ENCODE results near the gene MTFP1.
"Not testable (repeated sequence)": the region's sequence is repeated elsewhere in the genome, so short reads cannot be mapped to it uniquely, and the experiment has no call there.

MTFP1 gene

DNA sequence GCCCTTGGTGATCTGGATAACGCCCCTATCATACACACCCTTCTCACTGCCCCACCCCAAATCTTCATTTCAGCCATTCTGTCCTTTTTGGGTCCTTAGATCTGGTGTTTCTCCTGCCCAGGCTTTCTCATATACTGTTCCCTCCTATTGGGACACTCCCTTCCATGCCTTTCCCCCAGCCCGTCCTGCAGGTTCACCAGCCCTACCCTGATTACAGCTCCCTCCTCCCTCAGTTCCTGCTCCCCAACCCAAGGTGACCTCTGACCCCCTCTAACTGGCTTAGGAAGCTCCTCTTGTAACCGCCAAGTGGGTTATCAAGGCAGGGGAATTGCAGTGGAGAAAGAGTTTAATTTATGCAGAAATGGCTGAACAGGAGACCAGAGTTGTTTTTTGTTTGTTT is 13.0 kb downstream of the MTFP1 start:
- no peak overlapping the region for H3K4me3 ChIP-seq (ENCODE audit: extremely low read depth, insufficient read depth, low read length, poor library complexity, severe bottlenecking)
- 75 to 92% methylated on average over 2 to 3 of the region's 3 CpGs for WGBS, 2 experiments (ENCODE audit: insufficient coverage in 2 of 2)
- H3K36me3 ChIP-seq (ENCODE audit: control insufficient read depth, insufficient read depth, low read length): no peaks in the 10 kb centered on the region

DNA sequence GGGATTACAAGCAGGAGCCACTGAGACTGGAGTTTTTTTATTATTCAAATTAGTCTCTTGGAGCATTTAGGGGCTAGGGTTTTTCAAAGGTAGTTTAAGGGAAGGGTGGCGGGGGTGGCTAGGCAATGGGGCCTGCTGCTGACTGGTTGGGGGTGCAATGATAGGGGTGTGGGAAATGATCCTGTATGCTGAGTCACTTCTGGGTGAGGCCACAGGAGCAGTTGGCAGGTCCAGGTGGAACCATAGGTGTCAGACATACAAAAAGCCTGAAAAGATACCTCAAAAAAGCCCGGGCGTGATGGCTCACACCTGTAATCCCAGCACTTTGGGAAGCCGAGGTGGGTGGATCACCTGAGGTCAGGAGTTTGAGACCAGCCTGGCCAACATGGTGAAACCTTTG is 13.7 kb downstream of the MTFP1 start:
- H3K9me3 ChIP-seq (ENCODE audit: control insufficient read depth, low read length): no peaks in the 10 kb centered on the region
- no peak overlapping the region for H3K27ac ChIP-seq (ENCODE audit: low read depth, low read length, severe bottlenecking)
- WGBS, 2 experiments (ENCODE audit: insufficient coverage in 2 of 2): 92 to 100% methylated on average over 4 of the region's 4 CpGs
- no peaks in the 10 kb centered on the region for H3K4me1 ChIP-seq (ENCODE audit: control insufficient read depth, insufficient read depth, low read length, poor library complexity, severe bottlenecking)
- H3K36me3 ChIP-seq (ENCODE audit: control insufficient read depth, insufficient read depth, low read length): no peaks in the 10 kb centered on the region
- no peak overlapping the region for H3K4me3 ChIP-seq (ENCODE audit: extremely low read depth, insufficient read depth, low read length, poor library complexity, severe bottlenecking)

More for the DNA sequence above, 13.0 kb downstream of the MTFP1 start:
- Histone ChIP-seq H3K4me1 (ENCODE audit: control insufficient read depth, insufficient read depth, low read length, poor library complexity, severe bottlenecking) (no peaks in the 10 kb centered on the region), H3K9me3 (ENCODE audit: control insufficient read depth, low read length) (no peaks in the 10 kb centered on the region), H3K27ac (ENCODE audit: low read depth, low read length, severe bottlenecking) (no peak overlapping the region)

DNA sequence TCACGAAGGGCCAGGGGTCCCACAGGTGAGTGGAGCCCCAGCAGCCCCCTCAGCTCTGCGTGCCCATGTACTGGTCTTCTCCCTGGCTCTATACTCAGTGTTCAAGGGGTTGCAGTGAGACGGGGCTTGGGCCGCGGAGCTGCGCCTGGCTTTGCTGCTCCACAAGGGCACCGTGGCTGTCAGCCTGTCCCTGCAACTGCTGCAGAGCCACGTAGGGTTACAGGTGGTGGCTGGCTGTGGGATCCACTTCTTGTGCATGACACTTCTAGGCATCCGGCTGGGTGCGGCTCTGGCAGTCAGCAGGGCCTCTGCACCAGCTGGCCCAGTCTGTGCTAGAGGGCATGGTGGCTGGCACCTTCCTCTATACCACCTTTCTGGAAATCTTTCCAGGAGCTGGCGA is 14.3 kb downstream of the MTFP1 start:
- Histone ChIP-seq H3K9me3 (ENCODE audit: control insufficient read depth, low read length) (no peaks in the 10 kb centered on the region), H3K4me1 (ENCODE audit: control insufficient read depth, insufficient read depth, low read length, poor library complexity, severe bottlenecking) (no peaks in the 10 kb centered on the region), H3K36me3 (ENCODE audit: control insufficient read depth, insufficient read depth, low read length) (no peaks in the 10 kb centered on the region), H3K4me3 (ENCODE audit: extremely low read depth, insufficient read depth, low read length, poor library complexity, severe bottlenecking) (no peak overlapping the region), H3K27ac (ENCODE audit: low read depth, low read length, severe bottlenecking) (no peak overlapping the region)
- WGBS, 2 experiments (ENCODE audit: insufficient coverage in 2 of 2): 89 to 94% methylated on average over 10 of the region's 11 CpGs

DNA sequence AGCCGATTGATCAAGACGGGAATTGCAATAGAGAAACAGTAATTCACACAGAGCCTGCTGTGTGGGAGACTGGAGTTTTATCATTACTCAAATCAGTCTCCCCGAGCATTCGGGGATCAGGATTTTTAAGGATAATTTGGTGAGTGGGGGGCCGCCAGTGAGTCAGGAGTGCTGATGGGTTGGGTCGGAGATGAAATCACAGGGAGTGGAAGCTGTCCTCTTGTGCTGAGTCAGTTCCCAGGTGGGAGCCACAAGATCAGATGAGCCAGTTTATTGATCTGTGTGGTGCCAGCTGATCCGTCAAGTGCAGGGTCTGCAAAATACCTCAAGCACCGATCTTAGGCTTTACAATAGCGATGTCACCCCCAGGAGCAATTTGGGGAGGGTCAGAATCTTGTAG is 15.5 kb downstream of the MTFP1 start:
- WGBS, 2 experiments (ENCODE audit: insufficient coverage in 2 of 2): 91 to 94% methylated on average over 5 to 7 of the region's 9 CpGs
- H3K4me3 ChIP-seq (ENCODE audit: extremely low read depth, insufficient read depth, low read length, poor library complexity, severe bottlenecking): no peak overlapping the region

DNA sequence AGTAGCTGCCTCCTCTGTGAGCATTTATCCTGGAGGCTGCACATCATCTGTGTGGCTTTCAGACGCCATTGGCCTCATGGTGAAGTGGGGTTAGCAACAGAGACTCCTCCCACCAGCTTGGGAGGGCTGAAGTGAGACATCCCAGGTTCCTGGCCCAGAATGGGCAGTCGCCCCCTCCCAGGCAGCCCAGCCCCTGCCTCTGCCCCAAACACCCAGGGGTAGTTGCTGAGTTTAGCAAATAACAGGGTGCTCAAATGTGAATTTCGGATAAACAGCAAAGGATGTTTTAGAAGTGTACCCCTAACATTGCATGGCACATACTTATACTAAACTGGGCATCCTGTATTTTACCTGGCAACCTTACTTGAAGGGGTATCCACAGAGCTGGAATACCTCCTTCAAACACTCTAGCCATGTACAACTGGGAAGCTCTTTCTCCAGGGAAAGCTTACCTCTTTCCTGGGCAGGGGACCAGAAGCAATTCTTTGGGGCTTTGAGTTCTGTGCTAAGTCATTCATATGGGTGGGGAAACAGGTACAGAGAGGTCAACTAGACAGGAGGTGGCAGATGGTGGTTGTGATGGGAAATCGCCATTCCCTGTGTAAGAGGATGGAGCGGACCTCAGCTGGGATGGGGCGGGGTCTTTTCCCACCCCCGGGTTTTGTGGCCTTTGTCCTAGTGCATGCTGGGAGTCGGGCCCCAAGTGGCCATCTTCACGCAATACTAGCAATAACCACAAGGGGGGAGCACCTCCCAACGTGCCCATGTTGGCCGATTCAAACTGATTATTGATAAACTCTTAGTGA is 19.3 kb downstream of the MTFP1 start:
- no peaks in the 10 kb centered on the region for H3K36me3 ChIP-seq (ENCODE audit: control insufficient read depth, insufficient read depth, low read length)
- 24 to 55% methylated on average over 3 to 8 of the region's 11 CpGs for WGBS, 2 experiments (ENCODE audit: insufficient coverage in 2 of 2)
- H3K9me3 ChIP-seq (ENCODE audit: control insufficient read depth, low read length): no peaks in the 10 kb centered on the region
- H3K4me1 ChIP-seq (ENCODE audit: control insufficient read depth, insufficient read depth, low read length, poor library complexity, severe bottlenecking): no peaks in the 10 kb centered on the region
- no peak overlapping the region for H3K4me3 ChIP-seq (ENCODE audit: extremely low read depth, insufficient read depth, low read length, poor library complexity, severe bottlenecking)
- H3K27ac ChIP-seq (ENCODE audit: low read depth, low read length, severe bottlenecking): no peak overlapping the region

More for the DNA sequence above, 15.5 kb downstream of the MTFP1 start:
- H3K9me3 ChIP-seq (ENCODE audit: control insufficient read depth, low read length): no peaks in the 10 kb centered on the region
- H3K36me3 ChIP-seq (ENCODE audit: control insufficient read depth, insufficient read depth, low read length): no peaks in the 10 kb centered on the region
- H3K4me1 ChIP-seq (ENCODE audit: control insufficient read depth, insufficient read depth, low read length, poor library complexity, severe bottlenecking): no peaks in the 10 kb centered on the region
- no peak overlapping the region for H3K27ac ChIP-seq (ENCODE audit: low read depth, low read length, severe bottlenecking)

DNA sequence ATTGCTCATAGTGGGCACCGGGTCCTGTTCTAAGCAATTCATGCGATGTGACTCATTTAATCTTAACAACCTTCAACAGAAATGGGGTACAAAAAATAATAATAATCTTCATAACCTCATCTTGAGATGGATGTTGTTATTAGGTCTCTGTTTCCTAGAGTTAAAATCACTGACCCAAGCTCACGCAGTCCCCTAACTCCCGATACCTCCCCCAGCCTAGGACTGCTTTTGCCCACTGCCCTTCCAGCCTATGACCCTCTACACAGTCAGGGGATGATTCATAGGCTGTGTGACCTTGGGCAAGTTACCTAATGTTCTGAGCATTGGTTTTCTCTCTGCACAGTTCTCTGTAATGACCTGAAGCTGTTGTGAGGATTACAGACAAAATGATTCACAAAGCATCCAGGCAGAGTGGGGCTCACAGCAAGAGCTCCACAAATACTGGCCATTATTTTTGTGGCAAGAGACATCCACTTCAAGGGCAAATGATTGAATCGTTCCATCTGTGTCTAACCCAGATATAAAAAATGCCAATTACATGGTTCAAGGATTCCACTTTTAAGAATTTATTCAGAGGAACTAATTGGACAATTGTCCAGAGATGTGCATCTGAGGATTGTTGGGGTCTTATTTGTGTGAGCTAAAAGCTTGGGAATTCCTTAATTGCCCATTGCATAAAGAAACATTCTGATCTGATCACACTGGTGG is 20.0 kb downstream of the MTFP1 start:
- no peaks in the 10 kb centered on the region for H3K4me1 ChIP-seq (ENCODE audit: control insufficient read depth, insufficient read depth, low read length, poor library complexity, severe bottlenecking)

DNA sequence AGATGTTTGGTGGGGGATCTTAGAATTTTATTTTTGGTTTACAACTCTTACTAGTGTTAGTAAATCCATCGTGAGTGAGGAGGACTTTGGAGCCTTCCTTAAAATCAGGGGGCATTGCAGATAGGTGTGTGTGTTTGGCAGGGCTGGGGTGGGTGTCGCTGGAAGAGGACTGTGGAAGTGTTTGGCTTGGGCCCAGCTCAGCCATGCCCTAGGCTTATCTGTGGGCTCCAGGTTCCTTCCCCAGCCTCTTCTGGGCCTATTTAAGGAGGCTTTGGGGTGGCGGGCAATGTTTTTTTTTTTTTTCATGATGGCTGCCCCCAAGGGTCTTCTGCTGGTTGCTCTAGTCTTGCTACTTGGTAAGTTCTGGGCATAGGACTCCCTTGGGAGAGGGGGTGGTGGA is 22.1 kb downstream of the MTFP1 start:
- Histone ChIP-seq H3K9me3 (ENCODE audit: control insufficient read depth, low read length) (no peaks in the 10 kb centered on the region), H3K4me3 (ENCODE audit: extremely low read depth, insufficient read depth, low read length, poor library complexity, severe bottlenecking) (no peak overlapping the region), H3K27ac (ENCODE audit: low read depth, low read length, severe bottlenecking) (no peak overlapping the region), H3K36me3 (ENCODE audit: control insufficient read depth, insufficient read depth, low read length) (no peaks in the 10 kb centered on the region), H3K4me1 (ENCODE audit: control insufficient read depth, insufficient read depth, low read length, poor library complexity, severe bottlenecking) (no peaks in the 10 kb centered on the region)
- 100% methylated on average over 1 to 3 of the region's 3 CpGs for WGBS, 2 experiments (ENCODE audit: insufficient coverage in 2 of 2)

More for the DNA sequence above, 20.0 kb downstream of the MTFP1 start:
- H3K36me3 ChIP-seq (ENCODE audit: control insufficient read depth, insufficient read depth, low read length): no peaks in the 10 kb centered on the region
- H3K27ac ChIP-seq (ENCODE audit: low read depth, low read length, severe bottlenecking): no peak overlapping the region
- H3K4me3 ChIP-seq (ENCODE audit: extremely low read depth, insufficient read depth, low read length, poor library complexity, severe bottlenecking): no peak overlapping the region
- no peaks in the 10 kb centered on the region for H3K9me3 ChIP-seq (ENCODE audit: control insufficient read depth, low read length)
- WGBS, 2 experiments (ENCODE audit: insufficient coverage in 2 of 2): 71% methylated on average over 1 of the region's 5 CpGs; no CpG with 5 or more reads in 1 of the 2 experiments

DNA sequence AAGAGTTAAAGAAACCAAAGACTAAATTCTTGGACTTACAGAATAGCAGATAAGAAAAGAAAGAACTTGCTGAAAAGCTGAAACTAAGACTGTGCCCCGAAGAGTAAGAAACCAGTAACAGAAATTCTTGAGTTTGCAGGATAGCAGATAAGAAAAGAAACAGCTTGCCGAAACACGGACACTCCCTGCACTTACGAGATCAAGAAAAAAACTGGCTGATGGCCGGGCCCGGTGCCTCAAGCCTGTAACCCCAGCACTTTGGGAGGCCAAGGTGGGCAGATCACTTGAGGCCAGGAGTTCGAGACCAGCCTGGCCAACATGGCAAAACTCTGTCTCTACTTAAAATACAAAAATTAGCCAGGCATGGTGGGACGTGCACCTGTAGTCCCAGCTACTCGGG is 25.9 kb downstream of the MTFP1 start:
- not testable (repeated sequence) for H3K27ac ChIP-seq (ENCODE audit: low read depth, low read length, severe bottlenecking); H3K4me1 ChIP-seq (ENCODE audit: control insufficient read depth, insufficient read depth, low read length, poor library complexity, severe bottlenecking); H3K9me3 ChIP-seq (ENCODE audit: control insufficient read depth, low read length); H3K4me3 ChIP-seq (ENCODE audit: extremely low read depth, insufficient read depth, low read length, poor library complexity, severe bottlenecking); H3K36me3 ChIP-seq (ENCODE audit: control insufficient read depth, insufficient read depth, low read length)
- 80 to 81% methylated on average over 9 of the region's 9 CpGs for WGBS, 2 experiments (ENCODE audit: insufficient coverage in 2 of 2)

DNA sequence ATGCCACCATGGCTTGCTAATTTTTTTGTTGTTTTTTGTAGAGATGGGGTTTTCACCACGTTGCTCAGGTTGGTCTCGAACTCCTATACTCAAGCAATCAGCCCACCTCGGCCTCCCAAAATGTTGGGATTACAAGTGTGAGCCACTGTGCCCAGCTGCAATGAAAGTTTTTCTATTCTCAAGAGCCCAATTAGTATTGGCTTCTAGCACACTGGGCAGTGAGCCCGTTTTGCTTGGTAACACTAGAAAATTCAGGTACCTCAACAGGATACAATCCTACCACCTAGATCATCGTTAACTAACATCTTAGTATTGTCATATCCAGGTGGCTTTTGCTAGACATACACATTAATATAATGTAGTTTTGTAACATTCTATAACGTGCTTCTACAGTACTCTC is 27.3 kb downstream of the MTFP1 start:
- H3K36me3 ChIP-seq (ENCODE audit: control insufficient read depth, insufficient read depth, low read length): no peaks in the 10 kb centered on the region
- H3K9me3 ChIP-seq (ENCODE audit: control insufficient read depth, low read length): no peaks in the 10 kb centered on the region
- H3K4me1 ChIP-seq (ENCODE audit: control insufficient read depth, insufficient read depth, low read length, poor library complexity, severe bottlenecking): no peaks in the 10 kb centered on the region
- no peak overlapping the region for H3K27ac ChIP-seq (ENCODE audit: low read depth, low read length, severe bottlenecking)
- H3K4me3 ChIP-seq (ENCODE audit: extremely low read depth, insufficient read depth, low read length, poor library complexity, severe bottlenecking): no peak overlapping the region
- WGBS, 2 experiments (ENCODE audit: insufficient coverage in 2 of 2): 80 to 90% methylated on average over 3 to 4 of the region's 6 CpGs

DNA sequence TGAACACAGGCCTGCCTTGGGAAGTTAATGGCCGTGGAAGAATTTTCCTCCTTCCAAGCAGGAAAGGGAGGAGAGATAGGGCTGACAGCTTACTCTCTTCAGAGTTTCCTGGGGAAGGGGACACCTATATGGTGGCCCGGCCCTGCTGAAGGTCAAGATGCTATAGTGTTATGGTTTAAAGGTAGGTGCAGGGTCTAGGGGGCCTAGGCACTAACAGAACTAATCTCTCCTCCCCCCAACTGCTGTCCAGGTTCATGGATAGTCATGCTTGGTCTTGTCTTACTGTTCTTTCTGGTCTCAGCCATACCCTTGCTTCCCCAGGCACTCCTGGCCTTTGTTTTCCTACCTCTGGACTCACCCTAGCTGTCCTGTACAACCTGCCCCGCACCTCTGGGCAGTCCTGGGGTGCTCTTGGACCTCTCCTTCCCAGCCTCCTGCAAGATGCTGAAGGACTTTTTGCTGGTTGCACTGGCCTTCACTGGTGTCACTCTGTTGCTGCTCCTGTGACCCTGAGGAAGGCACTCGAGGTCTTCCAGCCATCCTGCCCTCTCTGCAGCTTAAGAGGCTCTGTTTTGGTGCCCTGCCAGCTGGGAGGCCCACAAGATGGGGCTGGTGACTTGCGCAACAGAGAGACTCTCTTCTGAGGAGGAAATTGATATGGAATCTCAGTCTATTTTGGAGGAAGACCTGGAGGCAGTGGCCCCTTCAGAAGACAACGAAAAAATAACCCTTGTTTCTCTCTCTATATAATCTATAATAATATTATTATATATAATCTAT is 28.4 kb downstream of the MTFP1 start:
- H3K9me3 ChIP-seq (ENCODE audit: control insufficient read depth, low read length): no peaks in the 10 kb centered on the region
- H3K27ac ChIP-seq (ENCODE audit: low read depth, low read length, severe bottlenecking): no peak overlapping the region
- no peak overlapping the region for H3K4me3 ChIP-seq (ENCODE audit: extremely low read depth, insufficient read depth, low read length, poor library complexity, severe bottlenecking)
- 81 to 90% methylated on average over 2 to 4 of the region's 6 CpGs for WGBS, 2 experiments (ENCODE audit: insufficient coverage in 2 of 2)
- no peaks in the 10 kb centered on the region for H3K36me3 ChIP-seq (ENCODE audit: control insufficient read depth, insufficient read depth, low read length)
- no peaks in the 10 kb centered on the region for H3K4me1 ChIP-seq (ENCODE audit: control insufficient read depth, insufficient read depth, low read length, poor library complexity, severe bottlenecking)
